ENCODE data around the gene FRA10AC1. TPM values are rescaled to one million over a fixed set of nuclear protein-coding genes. Genes with fewer than 3 reads are reported as not detected.

FRA10AC1 gene
- total RNA-seq, 1 experiment from 2014 or later, result 27.6 TPM

- DNase-seq, result no peak
- no peak overlapping the region for H3K9ac ChIP-seq (ENCODE audit: low read length)
- H3K27ac ChIP-seq (ENCODE audit: low read length), result no peak overlapping the region
- no peaks in the 10 kb centered on the region for H3K27me3 ChIP-seq (ENCODE audit: low read length)
- H3K4me3 ChIP-seq (ENCODE audit: low read length), result no peak overlapping the region
- no peaks in the 10 kb centered on the region for H3K9me2 ChIP-seq (replicated peaks; ENCODE audit: insufficient read depth, low read length)
- H2AFZ ChIP-seq (ENCODE audit: low read length), result no peak overlapping the region
- H4K20me1 ChIP-seq (ENCODE audit: insufficient read depth, low read depth, low read length), result no peaks in the 10 kb centered on the region
- H3K79me2 ChIP-seq (ENCODE audit: low read length), result no peaks in the 10 kb centered on the region
- H3K4me2 ChIP-seq (ENCODE audit: low read depth, low read length, poor library complexity, severe bottlenecking), result no peak overlapping the region
- H3K4me1 ChIP-seq (ENCODE audit: low read length), result no peaks in the 10 kb centered on the region
- no peaks in the 10 kb centered on the region for H3K9me3 ChIP-seq (ENCODE audit: low read length)
- peaks cover 3% of the 10 kb centered on the region; the same call in 1 of the 2 replicates for H3K36me3 ChIP-seq (ENCODE audit: insufficient read depth, low read length)
These were observed 29.5 kb downstream of the FRA10AC1 start for GRCh38 chr10:93672890-93673289.

DNA sequence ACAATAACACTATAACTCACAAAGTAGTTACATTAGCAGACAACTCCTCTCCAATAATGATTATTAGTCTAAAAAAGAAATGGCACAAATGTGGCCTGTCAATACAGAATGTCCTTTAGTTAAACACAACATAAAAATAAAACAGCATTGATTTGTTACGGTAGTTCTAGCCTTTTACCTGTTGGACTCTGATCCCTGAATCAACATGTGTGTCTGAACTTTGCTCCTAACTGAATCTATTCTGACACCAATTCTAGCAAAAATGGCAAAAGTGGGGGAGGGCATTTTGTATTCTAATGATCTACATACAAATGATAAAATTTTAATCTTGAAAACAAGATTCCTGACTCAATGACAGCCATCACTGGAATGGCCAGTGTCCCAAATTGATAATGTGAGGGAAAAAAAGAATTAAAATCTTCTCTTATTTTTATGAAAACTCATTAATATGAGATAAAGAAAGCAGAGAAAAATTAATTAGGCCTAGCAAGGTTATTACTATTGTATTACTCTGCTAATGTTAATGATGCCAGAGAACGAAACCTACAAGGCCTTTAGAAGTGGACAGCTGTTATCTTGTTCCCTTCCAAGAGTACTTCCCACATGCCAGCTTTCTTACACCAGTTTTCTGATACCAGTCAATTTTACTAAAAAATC, 30.2 kb downstream of the FRA10AC1 start:
- Histone ChIP-seq H3K4me3 (ENCODE audit: low read length) (no peak overlapping the region), H2AFZ (ENCODE audit: low read length) (no peak overlapping the region), H3K9me2 (replicated peaks; ENCODE audit: insufficient read depth, low read length) (no peaks in the 10 kb centered on the region), H3K27ac (ENCODE audit: low read length) (no peak overlapping the region), H3K36me3 (ENCODE audit: insufficient read depth, low read length) (peaks cover 3% of the 10 kb centered on the region; the same call in 1 of the 2 replicates), H4K20me1 (ENCODE audit: insufficient read depth, low read depth, low read length) (no peaks in the 10 kb centered on the region), H3K4me2 (ENCODE audit: low read depth, low read length, poor library complexity, severe bottlenecking) (no peak overlapping the region), H3K27me3 (ENCODE audit: low read length) (no peaks in the 10 kb centered on the region), H3K9me3 (ENCODE audit: low read length) (no peaks in the 10 kb centered on the region), H3K79me2 (ENCODE audit: low read length) (no peaks in the 10 kb centered on the region), H3K4me1 (ENCODE audit: low read length) (no peaks in the 10 kb centered on the region), H3K9ac (ENCODE audit: low read length) (no peak overlapping the region)
- DNase-seq, result no peak

- Histone ChIP-seq H3K4me2 (ENCODE audit: low read depth, low read length, poor library complexity, severe bottlenecking) (no peak overlapping the region), H3K9me3 (ENCODE audit: low read length) (no peaks in the 10 kb centered on the region), H4K20me1 (ENCODE audit: insufficient read depth, low read depth, low read length) (no peaks in the 10 kb centered on the region), H3K79me2 (ENCODE audit: low read length) (no peaks in the 10 kb centered on the region), H3K27ac (ENCODE audit: low read length) (no peak overlapping the region), H3K9ac (ENCODE audit: low read length) (no peak overlapping the region), H2AFZ (ENCODE audit: low read length) (no peak overlapping the region), H3K4me1 (ENCODE audit: low read length) (no peaks in the 10 kb centered on the region), H3K9me2 (replicated peaks; ENCODE audit: insufficient read depth, low read length) (no peaks in the 10 kb centered on the region), H3K36me3 (ENCODE audit: insufficient read depth, low read length) (peaks cover 3% of the 10 kb centered on the region; the same call in 1 of the 2 replicates), H3K27me3 (ENCODE audit: low read length) (no peaks in the 10 kb centered on the region), H3K4me3 (ENCODE audit: low read length) (no peak overlapping the region)
- no peak for DNase-seq
These were observed 31.4 kb downstream of the FRA10AC1 start for GRCh38 chr10:93671042-93671441.

DNA sequence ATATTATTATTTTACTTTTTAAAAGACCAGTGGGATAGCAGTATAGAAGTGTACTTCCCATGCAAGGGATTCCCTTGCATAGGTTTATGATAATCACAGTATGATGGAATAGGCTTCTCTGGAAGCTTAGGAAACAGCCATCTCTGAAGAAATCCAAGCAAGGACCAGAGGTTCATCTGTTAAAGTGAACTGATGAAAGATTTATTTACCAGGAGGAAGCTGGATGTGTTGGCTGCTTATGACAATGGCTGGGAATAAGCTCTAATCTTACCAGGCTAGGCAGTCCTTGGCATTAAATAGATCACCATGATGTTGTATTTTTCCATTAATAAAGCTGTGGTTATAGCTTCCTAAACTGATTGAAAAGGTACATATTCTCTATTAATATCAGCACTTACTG, 32.0 kb downstream of the FRA10AC1 start:
- Histone ChIP-seq H3K9me2 (replicated peaks; ENCODE audit: insufficient read depth, low read length) (no peaks in the 10 kb centered on the region), H3K36me3 (ENCODE audit: insufficient read depth, low read length) (no peaks in the 10 kb centered on the region), H3K9ac (ENCODE audit: low read length) (no peak overlapping the region), H3K4me3 (ENCODE audit: low read length) (no peak overlapping the region), H3K9me3 (ENCODE audit: low read length) (no peaks in the 10 kb centered on the region), H4K20me1 (ENCODE audit: insufficient read depth, low read depth, low read length) (no peaks in the 10 kb centered on the region), H3K27me3 (ENCODE audit: low read length) (no peaks in the 10 kb centered on the region), H2AFZ (ENCODE audit: low read length) (no peak overlapping the region), H3K79me2 (ENCODE audit: low read length) (no peaks in the 10 kb centered on the region), H3K27ac (ENCODE audit: low read length) (no peak overlapping the region), H3K4me1 (ENCODE audit: low read length) (no peaks in the 10 kb centered on the region), H3K4me2 (ENCODE audit: low read depth, low read length, poor library complexity, severe bottlenecking) (no peak overlapping the region)
- DNase-seq, result no peak

- H4K20me1 ChIP-seq (ENCODE audit: insufficient read depth, low read depth, low read length), result no peaks in the 10 kb centered on the region
- no peak for DNase-seq
- H3K36me3 ChIP-seq (ENCODE audit: insufficient read depth, low read length), result no peaks in the 10 kb centered on the region
- H3K79me2 ChIP-seq (ENCODE audit: low read length), result no peaks in the 10 kb centered on the region
- H3K9me3 ChIP-seq (ENCODE audit: low read length), result no peaks in the 10 kb centered on the region
- H3K9me2 ChIP-seq (replicated peaks; ENCODE audit: insufficient read depth, low read length), result no peaks in the 10 kb centered on the region
- H2AFZ ChIP-seq (ENCODE audit: low read length), result no peak overlapping the region
- no peaks in the 10 kb centered on the region for H3K4me1 ChIP-seq (ENCODE audit: low read length)
- no peak overlapping the region for H3K27ac ChIP-seq (ENCODE audit: low read length)
- no peaks in the 10 kb centered on the region for H3K27me3 ChIP-seq (ENCODE audit: low read length)
- no peak overlapping the region for H3K4me2 ChIP-seq (ENCODE audit: low read depth, low read length, poor library complexity, severe bottlenecking)
- no peak overlapping the region for H3K9ac ChIP-seq (ENCODE audit: low read length)
- H3K4me3 ChIP-seq (ENCODE audit: low read length), result no peak overlapping the region
These were observed 34.6 kb downstream of the FRA10AC1 start for GRCh38 chr10:93667795-93668194.

GRCh38 chr10:93666030-93666429, 36.4 kb downstream of the FRA10AC1 start:
- Histone ChIP-seq H3K27me3 (ENCODE audit: low read length) (no peaks in the 10 kb centered on the region), H2AFZ (ENCODE audit: low read length) (no peak overlapping the region), H3K4me3 (ENCODE audit: low read length) (no peak overlapping the region), H3K4me2 (ENCODE audit: low read depth, low read length, poor library complexity, severe bottlenecking) (no peak overlapping the region), H3K9me3 (ENCODE audit: low read length) (no peaks in the 10 kb centered on the region), H3K36me3 (ENCODE audit: insufficient read depth, low read length) (no peaks in the 10 kb centered on the region), H4K20me1 (ENCODE audit: insufficient read depth, low read depth, low read length) (no peaks in the 10 kb centered on the region), H3K9ac (ENCODE audit: low read length) (no peak overlapping the region), H3K4me1 (ENCODE audit: low read length) (no peaks in the 10 kb centered on the region), H3K79me2 (ENCODE audit: low read length) (no peaks in the 10 kb centered on the region), H3K9me2 (replicated peaks; ENCODE audit: insufficient read depth, low read length) (no peaks in the 10 kb centered on the region), H3K27ac (ENCODE audit: low read length) (no peak overlapping the region)
- DNase-seq, result no peak

DNA sequence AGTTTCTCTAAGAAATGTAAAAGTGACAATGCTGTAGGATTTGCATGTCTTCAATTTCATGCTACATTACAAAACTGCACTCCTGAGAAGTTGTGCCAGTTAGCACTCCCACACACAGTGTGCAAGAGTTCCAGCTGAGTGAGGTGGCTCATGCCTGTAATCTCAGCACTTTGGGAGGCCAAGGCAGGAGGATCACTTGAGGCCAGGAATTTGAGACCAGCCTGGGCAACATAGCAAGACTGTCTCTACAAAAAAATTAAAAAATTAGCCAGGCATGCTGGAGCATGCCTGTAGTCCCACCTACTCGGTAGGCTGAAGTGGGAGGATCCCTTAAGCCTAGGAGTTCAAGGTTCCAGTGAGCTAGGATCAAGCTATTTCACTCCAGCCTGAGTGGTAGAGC, 44.6 kb downstream of the FRA10AC1 start:
- DNase-seq, result no peak
- no peaks in the 10 kb centered on the region for H3K36me3 ChIP-seq (ENCODE audit: insufficient read depth, low read length)
- H2AFZ ChIP-seq (ENCODE audit: low read length), result no peak overlapping the region

GRCh38 chr10:93656155-93656554, 46.2 kb downstream of the FRA10AC1 start:
- H3K27me3 ChIP-seq (ENCODE audit: low read length), result no peaks in the 10 kb centered on the region
- no peaks in the 10 kb centered on the region for H3K79me2 ChIP-seq (ENCODE audit: low read length)
- no peaks in the 10 kb centered on the region for H3K9me3 ChIP-seq (ENCODE audit: low read length)
- H3K36me3 ChIP-seq (ENCODE audit: insufficient read depth, low read length), result no peaks in the 10 kb centered on the region
- H3K4me2 ChIP-seq (ENCODE audit: low read depth, low read length, poor library complexity, severe bottlenecking), result no peak overlapping the region
- H3K4me3 ChIP-seq (ENCODE audit: low read length), result no peak overlapping the region
- no peak overlapping the region for H3K27ac ChIP-seq (ENCODE audit: low read length)
- no peak overlapping the region for H2AFZ ChIP-seq (ENCODE audit: low read length)
- H3K4me1 ChIP-seq (ENCODE audit: low read length), result no peaks in the 10 kb centered on the region
- no peak for DNase-seq
- H4K20me1 ChIP-seq (ENCODE audit: insufficient read depth, low read depth, low read length), result no peaks in the 10 kb centered on the region
- no peaks in the 10 kb centered on the region for H3K9me2 ChIP-seq (replicated peaks; ENCODE audit: insufficient read depth, low read length)
- H3K9ac ChIP-seq (ENCODE audit: low read length), result no peak overlapping the region

More for the DNA sequence above, 44.6 kb downstream of the FRA10AC1 start:
- no peaks in the 10 kb centered on the region for H4K20me1 ChIP-seq (ENCODE audit: insufficient read depth, low read depth, low read length)
- H3K4me1 ChIP-seq (ENCODE audit: low read length), result no peaks in the 10 kb centered on the region
- H3K79me2 ChIP-seq (ENCODE audit: low read length), result no peaks in the 10 kb centered on the region
- H3K27ac ChIP-seq (ENCODE audit: low read length), result no peak overlapping the region
- no peak overlapping the region for H3K4me2 ChIP-seq (ENCODE audit: low read depth, low read length, poor library complexity, severe bottlenecking)
- H3K27me3 ChIP-seq (ENCODE audit: low read length), result no peaks in the 10 kb centered on the region
- H3K4me3 ChIP-seq (ENCODE audit: low read length), result no peak overlapping the region
- H3K9me3 ChIP-seq (ENCODE audit: low read length), result no peaks in the 10 kb centered on the region
- no peaks in the 10 kb centered on the region for H3K9me2 ChIP-seq (replicated peaks; ENCODE audit: insufficient read depth, low read length)
- H3K9ac ChIP-seq (ENCODE audit: low read length), result no peak overlapping the region
